HEK293 (cell line): ENCODE measurements around the gene FRMD4B.

Experiments used
- CTCF ChIA-PET: fragments of 350-600 bp; formaldehyde crosslinking; extraction: SDS; loops from one replicate; lab custom pipeline; 2021; ENCODE audit warnings: antibody characterized with exemption; lab: Yijun Ruan, JAX
- POLR2A ChIA-PET: fragments of 300-600 bp; formaldehyde crosslinking; extraction: SDS; loops from one replicate; lab custom pipeline; 2020; ENCODE audit warnings: antibody characterized with exemption, inconsistent platforms; lab: Yijun Ruan, JAX
- H3K27ac ChIP-seq: fragments of 200-500 bp; sonication (Bioruptor generic); 2 replicates; pipeline ENCODE4 v1.5.1; 2014; ENCODE audit warnings: low read depth, low read length, control low read depth, inconsistent platforms; ENCODE audit errors: extremely low read depth
- H3K36me3 ChIP-seq, 2 experiments: fragments of 200-500 bp in 1 of 2; sonication (Bioruptor generic) in 1 of 2; 1 replicate in 1 of 2; 2 replicates in 1 of 2; pipeline ENCODE4 v1.5.1; 2014 to 2017; ENCODE audit warnings: inconsistent platforms in 2 of 2, low read length in 2 of 2; ENCODE audit not compliant: control insufficient read depth in 2 of 2, insufficient read depth in 1 of 2
- H3K4me1 ChIP-seq: fragments of 200-500 bp; sonication (Bioruptor generic); 2 replicates; pipeline ENCODE4 v1.5.1; 2014; ENCODE audit warnings: mild to moderate bottlenecking, low read length, inconsistent platforms; ENCODE audit not compliant: control insufficient read depth, insufficient read depth
- H3K4me3 ChIP-seq: 2 replicates; pipeline ENCODE4 v1.5.1; 2011; ENCODE audit warnings: low read depth, mild to moderate bottlenecking, control low read depth, low read length, moderate library complexity
- H3K9me3 ChIP-seq: fragments of 200-500 bp; sonication (Bioruptor generic); 2 replicates; pipeline ENCODE4 v1.5.1; 2014; ENCODE audit warnings: low read depth, low read length, inconsistent platforms; ENCODE audit not compliant: control insufficient read depth, insufficient read depth
- GFI1B ChIP-seq: fragments of 450-650 bp; formaldehyde crosslinking; IDR thresholded peaks from 2 replicates; pipeline ENCODE4 v1.5.1; 2016; ENCODE audit warnings: missing biosample characterization, missing genetic modification characterization
- GLI2 ChIP-seq: fragments of 450-650 bp; formaldehyde crosslinking; IDR thresholded peaks from 2 replicates; pipeline ENCODE4; 2017; ENCODE audit warnings: missing biosample characterization, missing genetic modification characterization, low read depth, borderline replicate concordance
- MYNN ChIP-seq: fragments of 450-650 bp; formaldehyde crosslinking; IDR thresholded peaks from 2 replicates; pipeline ENCODE4 v1.5.1; 2016; ENCODE audit warnings: missing biosample characterization, missing genetic modification characterization, borderline replicate concordance
- PATZ1 ChIP-seq: fragments of 450-650 bp; formaldehyde crosslinking; IDR thresholded peaks from 2 replicates; pipeline ENCODE4 v1.5.1; 2016; ENCODE audit warnings: missing biosample characterization, missing genetic modification characterization
- REPIN1 ChIP-seq: fragments of 450-650 bp; formaldehyde crosslinking; IDR thresholded peaks from 2 replicates; pipeline ENCODE4 v1.5.1; 2017; ENCODE audit warnings: missing biosample characterization, missing genetic modification characterization, low read depth
- SALL2 ChIP-seq: fragments of 450-650 bp; formaldehyde crosslinking; IDR thresholded peaks from 2 replicates; pipeline ENCODE4 v1.5.0; 2017; ENCODE audit warnings: missing biosample characterization, mild to moderate bottlenecking, missing genetic modification characterization, borderline replicate concordance
- ZNF10 ChIP-seq: fragments of 450-650 bp; formaldehyde crosslinking; IDR thresholded peaks from 2 replicates; pipeline ENCODE4 v1.5.1; 2017; ENCODE audit warnings: missing biosample characterization, missing genetic modification characterization
- ZNF132 ChIP-seq: fragments of 450-650 bp; formaldehyde crosslinking; IDR thresholded peaks from 2 replicates; pipeline ENCODE4 v1.5.1; 2017; ENCODE audit warnings: missing biosample characterization, missing genetic modification characterization, borderline replicate concordance
- ZNF140 ChIP-seq: fragments of 450-650 bp; formaldehyde crosslinking; IDR thresholded peaks from 2 replicates; pipeline ENCODE4 v1.5.1; 2016; ENCODE audit warnings: missing biosample characterization, missing genetic modification characterization
- ZNF2 ChIP-seq: fragments of 450-650 bp; formaldehyde crosslinking; IDR thresholded peaks from 2 replicates; pipeline ENCODE4 v1.5.1; 2016; ENCODE audit warnings: missing biosample characterization, missing genetic modification characterization
- ZNF202 ChIP-seq: fragments of 450-650 bp; formaldehyde crosslinking; IDR thresholded peaks from 2 replicates; pipeline ENCODE4 v1.5.1; 2016; ENCODE audit warnings: missing biosample characterization, missing genetic modification characterization, borderline replicate concordance
- ZNF239 ChIP-seq: fragments of 450-650 bp; formaldehyde crosslinking; IDR thresholded peaks from 2 replicates; pipeline ENCODE4 v1.5.1; 2016; ENCODE audit warnings: missing biosample characterization, missing genetic modification characterization
- ZNF324 ChIP-seq: fragments of 450-650 bp; formaldehyde crosslinking; IDR thresholded peaks from 2 replicates; pipeline ENCODE4 v1.5.1; 2016; ENCODE audit warnings: missing biosample characterization, missing genetic modification characterization
- ZNF354C ChIP-seq: fragments of 450-650 bp; formaldehyde crosslinking; IDR thresholded peaks from 2 replicates; pipeline ENCODE4 v1.5.1; 2016; ENCODE audit warnings: missing biosample characterization, missing genetic modification characterization, low read depth, borderline replicate concordance
- ZNF518A ChIP-seq: fragments of 450-650 bp; formaldehyde crosslinking; conservative IDR thresholded peaks from 2 replicates; pipeline ENCODE4 v1.5.1; 2016; ENCODE audit warnings: low read depth, missing biosample characterization, missing genetic modification characterization
- ZNF624 ChIP-seq: fragments of 450-650 bp; formaldehyde crosslinking; IDR thresholded peaks from 2 replicates; pipeline ENCODE4 v1.5.1; 2017; ENCODE audit warnings: missing biosample characterization, missing genetic modification characterization
- ZNF660 ChIP-seq: fragments of 450-650 bp; IDR thresholded peaks from 2 replicates; pipeline ENCODE4 v1.5.1; 2018; ENCODE audit warnings: missing biosample characterization, mild to moderate bottlenecking, missing genetic modification characterization
- ZNF830 ChIP-seq: fragments of 450-650 bp; IDR thresholded peaks from 2 replicates; pipeline ENCODE4 v1.5.0; 2018; ENCODE audit warnings: missing biosample characterization, missing genetic modification characterization, low read depth, mild to moderate bottlenecking, moderate library complexity
- TF ChIP-seq, protein P1 (sequence below): fragments of 450-650 bp; formaldehyde crosslinking; conservative IDR thresholded peaks from 2 replicates; pipeline ENCODE4 v1.5.1; 2016; ENCODE audit warnings: low read depth, missing biosample characterization, missing genetic modification characterization

FRMD4B gene

GRCh38 chr3:69260216-69260787, 125.6 kb downstream of the FRMD4B start:
- Histone ChIP-seq H3K4me1 (no peaks in the 10 kb centered on the region), H3K4me3 (no peak overlapping the region), H3K9me3 (no peaks in the 10 kb centered on the region), H3K36me3 (no peaks in the 10 kb centered on the region), H3K27ac (no peak overlapping the region)
- no peak for TF ChIP-seq ZNF239
- POLR2A ChIA-PET: no interaction called here
- CTCF ChIA-PET: interaction anchor here (1.2 kb wide), 1 partner anchor 99 kb away, joined by 4 read pairs; no protein-coding TSS in a partner anchor

- ChIA-PET POLR2A (no interaction called here), CTCF (no interaction called here)
- Histone ChIP-seq H3K36me3 (no peaks in the 10 kb centered on the region), H3K4me1 (no peaks in the 10 kb centered on the region), H3K9me3 (no peaks in the 10 kb centered on the region), H3K4me3 (no peak overlapping the region), H3K27ac (no peak overlapping the region)
- no peak for TF ChIP-seq REPIN1
- no peak for TF ChIP-seq ZNF2 (tag by site-specific recombination)
- no peak for TF ChIP-seq ZNF624 (tag by site-specific recombination)
- no peak for TF ChIP-seq ZNF518A (tag by site-specific recombination)
- no peak for TF ChIP-seq ZNF830 (tag by site-specific recombination)
- TF ChIP-seq ZNF10: no peak
- TF ChIP-seq ZNF202 (tag by site-specific recombination): no peak
- no peak for TF ChIP-seq GFI1B (tag by site-specific recombination)
- no peak for TF ChIP-seq ZNF660 (tag by site-specific recombination)
- no peak for TF ChIP-seq ZNF140 (tag by site-specific recombination)
- TF ChIP-seq MYNN (tag by site-specific recombination): no peak
Measured at GRCh38 chr3:69259125-69259524, 126.8 kb downstream of the FRMD4B start.

- no peaks in the 10 kb centered on the region for H3K9me3 ChIP-seq
- CTCF ChIA-PET: interaction anchor here (1.2 kb wide), 1 partner anchor 50 kb away, joined by 5 read pairs; no protein-coding TSS in a partner anchor
- no peaks in the 10 kb centered on the region for H3K36me3 ChIP-seq
- TF ChIP-seq, protein P1, sequence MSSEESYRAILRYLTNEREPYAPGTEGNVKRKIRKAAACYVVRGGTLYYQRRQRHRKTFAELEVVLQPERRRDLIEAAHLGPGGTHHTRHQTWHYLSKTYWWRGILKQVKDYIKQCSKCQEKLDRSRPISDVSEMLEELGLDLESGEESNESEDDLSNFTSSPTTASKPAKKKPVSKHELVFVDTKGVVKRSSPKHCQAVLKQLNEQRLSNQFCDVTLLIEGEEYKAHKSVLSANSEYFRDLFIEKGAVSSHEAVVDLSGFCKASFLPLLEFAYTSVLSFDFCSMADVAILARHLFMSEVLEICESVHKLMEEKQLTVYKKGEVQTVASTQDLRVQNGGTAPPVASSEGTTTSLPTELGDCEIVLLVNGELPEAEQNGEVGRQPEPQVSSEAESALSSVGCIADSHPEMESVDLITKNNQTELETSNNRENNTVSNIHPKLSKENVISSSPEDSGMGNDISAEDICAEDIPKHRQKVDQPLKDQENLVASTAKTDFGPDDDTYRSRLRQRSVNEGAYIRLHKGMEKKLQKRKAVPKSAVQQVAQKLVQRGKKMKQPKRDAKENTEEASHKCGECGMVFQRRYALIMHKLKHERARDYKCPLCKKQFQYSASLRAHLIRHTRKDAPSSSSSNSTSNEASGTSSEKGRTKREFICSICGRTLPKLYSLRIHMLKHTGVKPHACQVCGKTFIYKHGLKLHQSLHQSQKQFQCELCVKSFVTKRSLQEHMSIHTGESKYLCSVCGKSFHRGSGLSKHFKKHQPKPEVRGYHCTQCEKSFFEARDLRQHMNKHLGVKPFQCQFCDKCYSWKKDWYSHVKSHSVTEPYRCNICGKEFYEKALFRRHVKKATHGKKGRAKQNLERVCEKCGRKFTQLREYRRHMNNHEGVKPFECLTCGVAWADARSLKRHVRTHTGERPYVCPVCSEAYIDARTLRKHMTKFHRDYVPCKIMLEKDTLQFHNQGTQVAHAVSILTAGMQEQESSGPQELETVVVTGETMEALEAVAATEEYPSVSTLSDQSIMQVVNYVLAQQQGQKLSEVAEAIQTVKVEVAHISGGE (tag by site-specific recombination): no peak
- TF ChIP-seq ZNF132 (tag by site-specific recombination) (no peak), ZNF2 (tag by site-specific recombination) (no peak), ZNF324 (no peak), PATZ1 (tag by site-specific recombination) (no peak), ZNF354C (tag by site-specific recombination) (no peak), SALL2 (no peak), GLI2 (no peak)
- TF ChIP-seq, all 188 proteins: peak for 0
- no peak overlapping the region for H3K4me3 ChIP-seq
- peaks cover 11% of the 10 kb centered on the region; the same call in 1 of the 2 replicates for H3K4me1 ChIP-seq
- POLR2A ChIA-PET: no interaction called here
- no peak overlapping the region for H3K27ac ChIP-seq
Measured at GRCh38 chr3:69255928-69256327, 130.0 kb downstream of the FRMD4B start.
